ENCODE results near the gene HHAT.

- TF ChIP-seq SUZ12 (IDR thresholded peaks at IDR 0.05; ENCODE audit: extremely low read depth, insufficient read depth, insufficient read length): no peak
- TF ChIP-seq ZNF274 (IDR thresholded peaks at IDR 0.05; ENCODE audit: low read depth, low read length): no peak
- no peak for TF ChIP-seq YY1 (IDR thresholded peaks at IDR 0.05; ENCODE audit: insufficient read depth, insufficient read length)
These were observed 207.7 kb downstream of the HHAT start for GRCh38 chr1:210536254-210536961.
